HG03575 (cell line): ENCODE results near the gene DAGLB.
"Not testable (repeated sequence)": the region's sequence is repeated elsewhere in the genome, so short reads cannot be mapped to it uniquely, and the experiment has no call there.

ENCODE experiments used
- ATAC-seq: cut with Tn5 transposase; IDR thresholded peaks from one replicate; pipeline ENCODE4 v1.9.1; 2021; ENCODE audit not compliant: unreplicated experiment, insufficient number of reproducible peaks, low FRiP score; ENCODE audit errors: extremely low read depth

Gene DAGLB

DNA sequence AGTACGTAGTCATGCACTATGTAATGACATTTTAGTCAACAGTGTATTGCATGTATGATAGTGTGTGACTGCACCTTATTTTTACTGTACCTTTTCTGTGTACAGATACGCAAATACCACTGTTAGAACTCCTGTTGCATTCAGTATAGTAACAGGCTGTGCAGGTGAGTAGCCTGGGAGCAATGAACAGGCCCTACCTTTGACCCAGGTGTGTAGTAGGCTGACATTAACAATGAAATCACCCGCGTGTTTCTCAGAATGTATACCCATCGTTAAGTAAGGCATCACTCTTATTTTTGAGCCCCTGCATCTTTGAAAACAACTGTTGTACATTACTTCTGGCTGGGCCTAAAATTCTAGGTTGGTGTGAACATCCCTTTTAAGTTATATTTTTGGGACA is 41.6 kb downstream of the DAGLB start:
- ATAC-seq: no peak

DNA sequence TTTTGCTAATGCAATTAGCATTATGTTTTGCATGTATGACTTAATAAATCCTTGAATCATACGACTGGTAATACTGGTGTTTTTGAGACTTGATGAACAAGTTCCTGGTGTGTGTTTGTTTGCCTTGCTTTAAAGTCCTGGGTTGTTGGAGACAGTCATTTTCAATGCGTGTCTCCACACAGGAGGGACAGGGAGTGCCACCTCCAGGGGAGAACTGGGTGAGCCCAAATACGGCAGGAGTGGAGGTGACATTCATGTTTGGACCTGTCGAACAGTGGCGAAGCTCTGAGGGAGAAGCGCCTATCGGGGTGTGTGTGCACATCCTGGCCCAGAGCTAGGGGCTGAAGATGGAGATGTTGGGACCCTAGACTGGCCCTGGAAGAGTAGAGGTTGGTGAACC is 43.8 kb downstream of the DAGLB start:
- ATAC-seq: no peak

DNA sequence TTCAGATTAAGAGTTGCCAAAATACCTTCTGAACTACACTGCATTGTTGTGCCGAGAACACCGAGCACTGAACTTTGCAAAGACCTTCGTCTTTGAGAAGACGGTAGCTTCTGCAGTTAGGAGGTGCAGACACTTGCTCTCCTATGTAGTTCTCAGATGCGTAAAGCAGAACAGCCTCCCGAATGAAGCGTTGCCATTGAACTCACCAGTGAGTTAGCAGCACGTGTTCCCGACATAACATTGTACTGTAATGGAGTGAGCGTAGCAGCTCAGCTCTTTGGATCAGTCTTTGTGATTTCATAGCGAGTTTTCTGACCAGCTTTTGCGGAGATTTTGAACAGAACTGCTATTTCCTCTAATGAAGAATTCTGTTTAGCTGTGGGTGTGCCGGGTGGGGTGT is 45.0 kb downstream of the DAGLB start:
- no peak for ATAC-seq

DNA sequence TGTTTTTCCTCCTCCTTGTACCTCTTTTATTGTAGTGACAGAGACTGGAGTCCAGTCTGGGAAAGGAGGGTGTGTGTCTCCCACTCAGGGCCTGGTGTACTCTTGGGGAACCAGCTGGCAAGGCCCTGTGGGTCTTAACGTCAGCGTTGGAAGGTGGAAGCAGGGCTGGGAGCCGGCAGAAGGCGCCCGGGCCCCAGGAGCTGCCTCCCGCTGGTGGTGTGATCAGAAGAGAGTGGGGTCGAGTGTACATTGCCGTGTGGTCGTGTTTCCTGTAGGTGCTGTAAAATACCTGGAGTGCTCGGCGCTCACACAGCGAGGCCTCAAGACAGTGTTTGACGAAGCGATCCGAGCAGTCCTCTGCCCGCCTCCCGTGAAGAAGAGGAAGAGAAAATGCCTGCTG is 45.7 kb downstream of the DAGLB start:
- no peak for ATAC-seq

DNA sequence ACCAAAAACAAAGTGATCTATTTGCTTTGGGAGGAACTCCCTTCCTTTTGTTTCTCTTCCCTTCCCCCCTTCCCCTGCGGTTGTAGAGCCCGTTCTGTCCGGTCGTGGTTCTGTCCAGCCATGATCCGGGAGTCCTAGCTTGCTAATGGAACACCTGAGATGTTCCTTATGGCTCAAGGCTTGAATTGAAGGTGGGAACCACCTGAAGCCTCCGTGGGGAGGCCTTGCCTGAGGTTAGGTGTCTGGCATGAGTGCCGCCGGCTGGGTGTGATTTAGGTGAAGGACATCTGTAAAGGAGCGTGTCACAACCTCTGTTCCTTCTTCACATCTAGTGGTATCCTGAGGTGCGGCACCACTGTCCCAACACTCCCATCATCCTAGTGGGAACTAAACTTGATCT is 46.2 kb downstream of the DAGLB start:
- no peak for ATAC-seq

DNA sequence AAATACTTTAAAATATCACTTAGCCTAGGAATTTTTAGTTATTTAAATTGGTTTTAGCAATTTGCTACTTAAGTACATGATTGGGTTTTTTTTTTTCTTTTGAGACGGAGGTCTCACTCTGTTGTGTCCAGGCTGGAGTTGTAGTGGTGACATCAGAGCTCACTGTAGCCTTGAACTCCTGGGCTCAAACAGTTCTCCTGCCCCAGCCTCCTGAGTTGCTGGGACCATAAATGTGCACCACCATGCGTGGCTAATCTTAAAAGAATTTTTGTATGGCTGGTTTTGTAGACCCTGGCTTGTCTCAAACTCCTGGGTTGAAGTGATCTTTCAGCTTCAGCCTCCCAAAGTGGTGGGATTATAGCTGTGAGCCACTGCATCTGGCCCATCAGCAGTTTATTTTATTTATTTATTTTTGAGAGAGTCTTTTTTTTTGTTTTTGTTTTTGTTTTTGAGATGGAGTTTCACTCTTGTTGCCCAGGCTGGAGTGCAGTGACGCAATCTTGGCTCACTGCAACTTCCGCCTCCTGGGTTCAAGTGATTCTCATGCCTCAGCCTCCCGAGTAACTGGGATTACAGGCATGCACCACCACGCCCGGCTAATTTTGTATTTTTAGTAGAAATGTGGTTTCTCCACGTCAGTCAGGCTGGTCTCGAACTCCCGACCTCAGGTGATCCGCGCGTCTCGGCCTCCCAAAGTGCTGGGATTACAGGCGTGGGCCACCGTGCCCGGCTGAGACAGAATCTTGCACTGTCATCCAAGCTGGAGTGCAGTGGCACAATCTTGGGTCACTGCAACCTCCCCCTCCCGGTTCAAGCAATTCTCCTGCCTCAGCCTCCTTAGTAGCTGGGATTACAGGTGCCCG is 47.3 kb downstream of the DAGLB start:
- ATAC-seq: not testable (repeated sequence)

DNA sequence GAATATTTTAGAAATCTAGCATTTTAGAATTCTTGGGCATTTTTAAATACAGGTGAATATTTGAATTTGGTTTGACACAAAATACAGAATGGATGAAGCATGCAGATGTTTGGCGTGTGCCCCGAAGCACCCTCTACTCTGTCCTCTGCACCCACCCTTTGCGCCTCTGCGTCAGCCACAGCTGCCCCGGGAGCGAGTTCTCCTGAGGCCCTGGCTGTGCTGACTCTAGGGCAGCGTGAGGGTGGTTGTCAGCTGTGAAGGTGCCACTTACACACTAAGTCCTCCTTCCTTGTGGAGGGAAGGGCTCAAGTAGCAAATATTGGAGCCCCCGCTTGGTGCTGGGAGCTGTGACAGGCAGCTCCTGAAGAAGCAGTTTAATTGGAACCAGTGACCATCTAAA is 48.4 kb downstream of the DAGLB start:
- no peak for ATAC-seq

DNA sequence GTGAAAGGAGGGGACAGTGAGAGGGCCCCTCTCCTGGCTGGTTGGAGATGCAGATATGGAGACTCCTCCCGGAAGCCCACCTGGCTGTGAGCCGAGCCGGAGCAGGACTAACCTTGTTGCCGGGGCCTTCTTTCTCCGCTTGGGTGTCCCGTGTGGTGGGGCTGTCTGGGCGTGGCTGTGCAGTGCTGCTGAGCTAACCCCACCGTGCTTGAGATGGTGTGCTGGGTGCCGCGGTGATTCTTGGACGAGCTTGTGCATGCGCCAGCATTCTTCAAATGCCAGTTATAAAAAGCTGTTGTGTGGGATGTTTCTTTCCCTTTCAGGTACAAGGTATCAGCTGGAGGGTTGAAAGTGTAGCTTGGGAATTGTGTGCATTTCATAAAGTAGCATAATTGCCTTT is 48.8 kb downstream of the DAGLB start:
- ATAC-seq: no peak

DNA sequence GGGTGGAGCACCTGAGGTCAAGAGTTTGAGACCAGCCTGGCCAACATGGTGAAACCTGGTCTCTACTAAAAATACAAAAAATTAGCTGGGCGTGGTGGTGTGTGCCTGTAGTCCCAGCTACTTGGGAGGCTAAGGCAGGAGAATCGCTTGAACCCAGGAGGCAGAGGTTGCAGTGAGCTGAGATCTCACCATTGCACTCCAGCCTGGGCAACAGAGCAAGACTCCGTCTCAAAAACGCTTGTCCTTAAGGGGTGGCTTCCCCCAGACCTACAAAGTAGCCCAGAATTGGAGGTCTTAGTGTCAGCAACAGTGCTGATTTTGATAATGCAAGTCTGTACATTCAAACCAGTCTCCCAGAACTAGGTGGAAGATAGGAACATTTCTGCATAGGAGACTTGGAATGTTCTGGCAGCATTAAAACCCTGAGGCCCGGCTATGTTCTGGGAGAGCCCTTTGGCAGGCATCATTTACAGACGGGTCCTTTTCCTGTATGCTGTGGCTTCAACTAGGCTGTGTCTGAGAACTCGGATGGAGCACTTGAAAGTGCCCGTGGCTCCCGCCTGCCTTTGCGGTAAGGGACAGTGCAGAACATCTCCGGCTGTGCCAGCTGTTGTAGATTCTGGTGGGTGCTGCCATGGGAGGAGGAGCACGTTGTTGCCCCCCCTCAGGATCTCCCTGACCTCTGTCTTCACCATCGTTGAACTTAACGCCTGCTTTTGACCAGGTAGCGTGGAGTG is 49.8 kb downstream of the DAGLB start:
- not testable (repeated sequence) for ATAC-seq

DNA sequence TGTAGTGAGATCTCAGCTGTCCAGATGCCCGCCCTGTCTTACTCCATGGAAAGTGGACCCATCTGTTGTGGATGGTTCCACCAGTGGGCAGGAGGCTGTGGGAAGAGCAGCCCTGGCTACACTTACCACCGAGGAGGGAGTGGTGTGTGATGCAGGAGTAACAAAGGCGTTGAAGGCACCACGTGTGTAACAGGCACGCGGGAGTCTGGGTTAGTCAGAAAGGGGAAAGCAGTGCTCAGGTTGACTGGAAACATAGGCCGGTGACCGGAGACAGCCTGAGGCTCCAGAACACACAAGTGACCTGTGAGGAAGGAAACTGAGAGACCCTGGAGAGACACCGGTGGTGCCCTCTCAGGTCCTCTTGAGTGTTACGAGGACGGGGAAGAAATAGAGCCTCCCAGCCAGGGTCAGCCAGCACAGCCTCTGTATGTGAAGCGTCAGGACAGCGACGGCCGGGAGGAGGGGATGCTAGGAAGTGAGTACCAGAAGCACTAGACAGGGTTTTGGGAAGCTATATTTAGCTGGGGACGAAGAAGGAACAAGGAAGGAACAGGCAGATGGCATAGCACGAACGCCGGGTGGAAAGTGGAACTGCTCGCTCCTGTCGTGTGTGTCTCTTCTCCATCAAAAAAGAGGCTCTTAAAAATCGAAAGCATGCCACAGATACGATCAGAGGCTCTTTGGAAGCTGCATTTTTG is 51.7 kb downstream of the DAGLB start:
- ATAC-seq: no peak

DNA sequence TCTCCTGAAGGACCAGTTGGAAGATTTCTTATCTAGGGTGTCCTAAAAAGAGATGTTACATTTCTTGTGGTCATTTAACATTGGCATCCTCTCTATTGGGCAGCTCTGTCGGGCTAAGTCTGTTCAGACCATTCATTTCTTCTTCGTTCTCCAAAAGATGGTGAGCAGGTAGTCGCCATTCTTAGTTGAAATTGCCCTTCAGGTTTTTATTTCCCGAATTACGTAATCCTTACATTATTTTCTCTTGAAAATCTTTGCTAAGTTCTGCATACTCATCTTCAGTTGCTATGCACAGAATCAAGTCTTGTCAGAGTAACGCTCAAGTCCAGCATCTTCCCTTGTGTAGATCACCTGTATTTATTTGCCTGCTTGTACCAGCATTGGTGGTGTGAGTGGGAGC is 53.6 kb downstream of the DAGLB start:
- no peak for ATAC-seq

DNA sequence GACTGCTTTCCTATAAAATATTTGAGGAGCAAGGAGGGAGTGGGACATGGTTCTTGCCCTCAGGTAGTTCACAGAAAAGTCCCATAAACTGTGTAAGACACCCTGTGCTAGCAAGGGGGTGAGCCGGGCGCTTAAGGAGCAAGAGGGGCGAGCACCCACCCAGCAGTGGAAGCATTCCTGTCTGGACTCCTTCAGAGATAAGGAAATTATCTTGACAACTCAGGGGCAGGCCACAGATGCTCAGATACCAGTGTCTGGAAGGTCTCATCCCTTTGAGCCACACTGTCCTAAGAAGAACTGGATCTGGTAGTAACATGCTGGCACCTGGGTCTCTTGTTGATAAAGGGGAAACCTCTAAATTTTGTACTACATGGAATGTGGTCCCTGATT is 54.1 kb downstream of the DAGLB start:
- no peak for ATAC-seq

DNA sequence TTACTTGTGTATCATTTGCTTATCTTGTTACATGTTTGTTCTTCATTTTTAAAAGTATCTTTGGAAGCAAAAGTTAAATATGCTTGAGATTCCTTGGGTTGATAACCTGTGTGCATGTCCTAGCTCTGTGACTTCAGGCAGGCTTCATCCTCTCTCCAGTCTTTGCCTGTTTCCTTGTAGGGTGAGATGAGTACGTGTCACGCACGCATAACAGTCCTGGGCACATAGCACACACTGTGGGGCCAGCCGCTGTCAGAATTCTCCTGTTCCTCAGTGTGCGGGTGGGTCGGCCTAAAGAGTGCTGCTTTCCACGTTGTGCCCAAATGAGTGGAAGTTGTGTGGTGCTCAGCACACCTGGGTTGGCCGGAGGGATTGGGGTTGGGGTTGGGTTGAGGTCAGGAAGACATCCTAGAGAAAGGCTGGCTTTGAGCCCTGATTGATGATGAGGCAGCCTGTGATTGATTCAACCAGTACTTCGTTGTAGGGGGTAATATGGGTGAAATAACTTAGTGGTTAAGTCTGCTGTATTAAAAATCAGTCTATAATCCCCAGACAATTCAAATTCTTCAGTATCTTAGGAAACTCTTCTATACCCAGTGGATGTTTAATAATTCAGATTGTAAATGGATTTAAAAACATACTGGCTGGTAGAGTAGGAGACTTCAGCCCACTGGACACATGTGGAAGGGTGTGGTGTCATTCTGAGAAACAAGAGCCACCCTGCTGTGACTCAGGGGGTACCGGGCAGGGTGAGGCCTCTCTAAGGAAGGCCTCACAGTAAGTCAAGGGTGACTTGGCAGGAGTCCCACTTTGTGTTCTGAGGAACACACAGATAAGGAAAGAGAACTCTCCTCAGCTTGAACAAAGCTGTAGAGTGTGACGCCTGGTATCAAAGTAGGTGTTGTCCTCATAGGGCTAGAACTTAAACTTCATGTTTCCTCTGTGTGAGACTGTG is 54.8 kb downstream of the DAGLB start:
- ATAC-seq: no peak

DNA sequence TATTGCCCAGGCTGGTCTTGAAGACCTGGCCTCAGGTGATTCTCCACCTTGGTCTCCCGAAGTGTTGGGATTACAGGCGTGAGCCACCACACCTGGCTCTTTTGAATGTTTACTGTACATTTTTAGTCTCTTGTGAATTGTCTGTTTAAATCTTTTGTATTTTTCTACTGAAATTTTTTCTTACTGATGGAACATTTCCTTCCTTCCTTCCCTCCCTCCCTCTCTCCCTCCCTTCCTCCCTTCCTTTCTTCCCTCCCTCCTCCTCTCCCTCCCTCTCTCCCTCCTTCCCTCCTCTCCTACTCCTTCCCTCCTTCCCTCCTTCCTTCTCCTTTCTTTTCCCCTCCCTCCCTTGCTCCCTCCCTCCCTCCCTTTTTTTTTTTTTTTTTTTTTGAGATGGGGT is 58.0 kb downstream of the DAGLB start:
- no peak for ATAC-seq

DNA sequence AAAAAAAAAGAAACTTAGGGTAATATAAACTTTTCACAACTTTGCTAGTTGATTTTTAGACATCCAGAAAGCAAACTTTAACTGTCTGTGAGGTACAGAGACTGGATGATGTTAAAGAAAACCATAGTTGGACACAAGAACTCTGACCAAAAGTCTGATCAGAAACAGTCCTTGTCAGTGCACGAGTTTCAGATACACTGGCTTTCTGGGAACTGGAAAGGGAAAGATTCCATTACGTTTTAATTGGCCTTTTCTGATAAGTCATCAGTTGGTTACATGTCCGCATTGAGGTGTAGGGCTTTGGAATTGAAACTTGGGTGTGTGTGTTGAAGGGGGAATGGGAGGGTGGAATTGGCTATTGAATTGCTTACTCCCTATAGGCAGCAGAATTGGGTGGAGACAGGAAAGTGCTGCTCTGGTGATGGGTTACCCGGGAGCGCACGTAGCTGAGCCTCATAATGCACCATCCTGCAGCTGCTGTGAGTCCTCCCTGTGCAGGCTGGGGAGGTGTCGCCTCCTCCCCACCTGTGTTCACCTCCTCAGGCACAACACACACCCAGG is 59.9 kb downstream of the DAGLB start:
- no peak for ATAC-seq

DNA sequence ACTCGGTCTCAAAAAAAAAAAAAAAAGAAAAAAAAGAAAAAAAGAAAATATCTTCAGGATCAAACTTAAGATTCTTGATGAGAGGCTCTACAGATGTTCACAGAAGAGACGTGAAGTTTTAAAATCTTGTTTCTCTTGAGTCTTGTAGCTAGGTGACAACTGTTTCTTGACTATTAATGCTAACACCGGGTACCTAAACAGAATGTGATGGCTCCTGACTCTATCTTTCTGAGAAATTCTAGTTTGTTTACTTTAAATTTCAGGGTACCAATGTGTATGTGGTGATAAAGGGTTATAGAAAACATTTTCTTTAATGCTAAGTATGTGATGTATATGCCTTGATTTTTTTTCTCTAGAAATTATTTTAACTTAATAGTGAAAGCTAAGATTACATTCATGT is 61.0 kb downstream of the DAGLB start:
- ATAC-seq: no peak

DNA sequence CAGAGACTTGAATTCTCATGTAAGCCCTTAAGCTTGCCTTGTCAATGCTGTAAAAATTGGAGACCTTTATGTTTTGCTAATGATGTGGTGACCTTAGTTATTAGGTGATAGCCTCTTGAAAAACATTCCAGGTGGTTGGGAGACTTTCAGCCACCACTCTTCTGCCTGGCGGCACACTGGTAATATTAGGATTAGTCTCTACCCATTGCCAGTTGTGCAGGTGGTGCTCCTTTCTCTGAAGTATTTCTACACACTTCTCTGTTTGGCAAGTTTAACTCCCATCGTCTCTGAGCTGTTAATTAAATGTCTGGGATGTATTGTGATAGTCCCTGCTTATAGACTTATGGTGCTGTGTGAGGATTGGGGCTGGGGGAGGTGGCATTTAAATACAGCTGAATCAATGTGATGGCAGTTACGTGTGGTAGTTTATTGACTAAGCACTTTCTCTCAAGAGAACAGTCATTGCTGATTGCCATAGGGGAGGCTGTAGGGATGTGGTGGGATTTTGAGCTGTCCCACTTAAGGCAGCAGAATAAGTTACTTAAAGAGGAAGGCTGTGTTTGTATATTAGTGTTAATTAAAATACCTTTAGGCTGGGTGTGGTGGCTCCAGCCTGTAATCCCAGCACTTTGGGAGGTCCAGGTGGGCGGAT is 61.7 kb downstream of the DAGLB start:
- no peak for ATAC-seq

DNA sequence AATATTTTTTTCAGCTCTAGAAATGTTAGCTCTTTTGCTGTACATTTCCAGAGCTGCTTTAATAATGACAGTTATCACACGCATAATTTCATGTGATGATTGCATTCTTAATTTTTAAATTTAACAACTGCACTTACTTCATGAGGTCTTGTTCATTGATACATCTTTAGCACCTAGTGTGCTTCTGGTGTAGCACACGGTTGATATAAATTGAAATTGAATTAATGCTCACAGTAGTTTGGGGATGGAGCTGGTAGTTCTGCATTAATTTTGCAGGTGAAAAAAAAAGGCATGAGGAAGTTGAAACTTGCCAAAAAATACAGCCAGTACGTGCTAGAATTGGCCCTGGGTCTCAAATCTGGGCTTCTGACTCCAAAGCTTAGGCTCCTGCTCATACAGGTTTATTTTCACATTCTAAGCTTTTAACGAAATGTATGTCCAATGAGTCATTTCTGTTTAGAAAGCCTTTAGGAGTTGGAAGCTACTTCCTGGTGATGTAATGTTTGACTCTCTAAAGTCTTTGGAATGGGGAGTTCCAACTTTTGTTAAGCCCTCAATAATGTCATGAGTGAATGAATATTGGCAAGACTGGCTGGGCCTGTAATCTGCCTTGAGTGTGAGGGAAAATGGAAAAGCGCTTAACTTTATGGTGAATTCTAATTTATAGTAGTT is 62.5 kb downstream of the DAGLB start:
- no peak for ATAC-seq
